Measurements from ENCODE around the gene SEMA5B.

Gene SEMA5B

GRCh38 chr3:123027292-123028232 lies at the start of gene SEMA5B:
SEMA5B (minus strand) TSS chr3:123027763; CDS start chr3:122961263, 66,500 bp downstream.
- DNase-seq (ENCODE audit: low read depth in 2 of 2) = no peak

- DNase-seq (ENCODE audit: low read depth in 2 of 2) = no peak
Measured at GRCh38 chr3:123076496-123077418, 49.2 kb upstream of the SEMA5B start.

GRCh38 chr3:123076112-123076495 lies 48.5 kb upstream of the SEMA5B start:
- no peak for DNase-seq (ENCODE audit: low read depth in 2 of 2)

- DNase-seq (ENCODE audit: low read depth in 2 of 2) = no peak
Measured at GRCh38 chr3:123075359-123075758, 47.8 kb upstream of the SEMA5B start.

GRCh38 chr3:123072564-123072963 lies 45.0 kb upstream of the SEMA5B start:
- DNase-seq (ENCODE audit: low read depth in 2 of 2) = no peak

- DNase-seq (ENCODE audit: low read depth in 2 of 2) = no peak
Measured at GRCh38 chr3:123072152-123072551, 44.6 kb upstream of the SEMA5B start.

- no peak for DNase-seq (ENCODE audit: low read depth in 2 of 2)
Measured at GRCh38 chr3:123071581-123071980, 44.0 kb upstream of the SEMA5B start.

- DNase-seq (ENCODE audit: low read depth in 2 of 2) = no peak
Measured at GRCh38 chr3:123071146-123071545, 43.6 kb upstream of the SEMA5B start.

GRCh38 chr3:123070510-123070909 lies 42.9 kb upstream of the SEMA5B start:
- no peak for DNase-seq (ENCODE audit: low read depth in 2 of 2)

GRCh38 chr3:123068601-123069381 lies 41.2 kb upstream of the SEMA5B start:
- no peak for DNase-seq (ENCODE audit: low read depth in 2 of 2)

GRCh38 chr3:123067689-123068600 lies 40.4 kb upstream of the SEMA5B start:
- no peak for DNase-seq (ENCODE audit: low read depth in 2 of 2)

- peak; percentile 84 to 86 for DNase-seq (ENCODE audit: low read depth in 2 of 2)
Measured at GRCh38 chr3:123066896-123067688, 39.5 kb upstream of the SEMA5B start, which contains the start of gene PDIA5. PDIA5 (plus strand) TSS chr3:123067025; CDS start chr3:123067165, 140 bp downstream.

- no peak for DNase-seq (ENCODE audit: low read depth in 2 of 2)
Measured at GRCh38 chr3:123066599-123066895, 39.0 kb upstream of the SEMA5B start.

GRCh38 chr3:123064914-123065313 lies 37.4 kb upstream of the SEMA5B start:
- no peak for DNase-seq (ENCODE audit: low read depth in 2 of 2)

GRCh38 chr3:123064506-123064905 lies 36.9 kb upstream of the SEMA5B start:
- no peak for DNase-seq (ENCODE audit: low read depth in 2 of 2)

- DNase-seq (ENCODE audit: low read depth in 2 of 2) = no peak
Measured at GRCh38 chr3:123063034-123063433, 35.5 kb upstream of the SEMA5B start.

- DNase-seq (ENCODE audit: low read depth in 2 of 2) = no peak
Measured at GRCh38 chr3:123061856-123062255, 34.3 kb upstream of the SEMA5B start.

- no peak for DNase-seq (ENCODE audit: low read depth in 2 of 2)
Measured at GRCh38 chr3:123060054-123060453, 32.5 kb upstream of the SEMA5B start.

GRCh38 chr3:123058505-123058904 lies 30.9 kb upstream of the SEMA5B start:
- DNase-seq (ENCODE audit: low read depth in 2 of 2) = no peak

- no peak for DNase-seq (ENCODE audit: low read depth in 2 of 2)
Measured at GRCh38 chr3:123055352-123055751, 27.8 kb upstream of the SEMA5B start.

Data from fibroblast of skin of left quadriceps (primary cell).